ENCODE data around the gene PXMP4. TPM values are rescaled to one million over a fixed set of nuclear protein-coding genes. Genes with fewer than 3 reads are reported as not detected.

PXMP4 gene
- polyA plus RNA-seq, 1 donor (not counting 4 experiments of a cell fraction or from before 2014, with no cell fraction given): 3.2 TPM

DNA sequence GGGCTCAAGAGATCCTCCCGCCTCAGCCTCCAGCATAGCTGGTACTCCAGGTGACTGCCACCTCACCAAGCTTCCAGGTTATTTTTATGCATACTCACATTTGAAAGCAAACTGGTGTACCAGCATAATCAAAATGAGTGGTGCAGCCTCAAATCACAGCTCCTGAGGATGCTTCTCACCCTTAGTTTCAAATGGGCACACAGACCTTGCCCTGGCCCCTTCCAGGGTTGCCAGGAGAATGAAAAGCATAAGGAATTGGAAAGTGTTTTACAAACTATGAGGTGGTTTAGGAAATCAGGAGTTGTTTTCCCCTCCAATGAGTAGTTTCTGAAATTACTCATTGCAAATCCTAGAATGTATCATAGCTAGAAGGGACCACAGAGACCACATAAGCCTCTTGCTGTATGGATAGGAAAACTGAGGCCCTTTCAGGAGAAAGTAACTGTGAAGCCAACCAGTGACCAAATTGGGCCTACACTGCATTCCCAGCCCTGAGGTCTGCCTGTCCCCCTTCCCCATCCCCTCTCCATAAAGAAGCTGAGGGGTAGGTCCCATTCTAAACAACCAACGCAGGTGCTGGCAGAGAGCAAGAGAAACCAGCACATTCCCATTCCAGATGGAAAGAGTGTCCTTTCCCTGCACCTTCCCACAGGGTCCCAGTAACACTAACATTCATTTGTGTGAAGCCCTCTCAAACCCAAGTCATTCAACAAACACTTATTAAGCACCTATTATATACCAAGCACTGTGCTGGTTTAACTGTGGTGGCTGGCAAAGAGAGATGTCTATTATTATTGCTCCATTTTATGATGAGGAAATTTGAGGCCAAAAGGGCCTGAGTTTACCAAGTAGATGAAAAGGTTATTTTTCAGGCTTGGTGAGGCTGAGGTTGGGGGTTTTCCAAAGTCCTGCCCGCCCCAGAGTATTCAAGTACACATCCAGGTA is 31.8 kb downstream of the PXMP4 start:
- Histone ChIP-seq H3K36me3 (ENCODE audit: control insufficient read depth in 2 of 2, extremely low read depth in 1 of 2, insufficient read depth in 2 of 2, low read length in 2 of 2) (no peaks in the 10 kb centered on the region), H3K4me1 (ENCODE audit: control insufficient read depth, extremely low read depth, insufficient read depth, low read length) (peaks cover 13% of the 10 kb centered on the region), H3K27me3 (ENCODE audit: control insufficient read depth, extremely low read depth, insufficient read depth, low read length) (no peaks in the 10 kb centered on the region), H3K9me1 (ENCODE audit: control insufficient read depth, extremely low read depth, insufficient read depth, low read length) (no peaks in the 10 kb centered on the region), H3K79me2 (ENCODE audit: control insufficient read depth, insufficient read depth, low read length) (peaks cover 12% of the 10 kb centered on the region), H3K27ac (ENCODE audit: control insufficient read depth, insufficient read depth, low read length) (no peak overlapping the region), H3K9ac (ENCODE audit: control insufficient read depth, extremely low read depth, insufficient read depth, low read length) (no peak overlapping the region), H3K9me3 (ENCODE audit: control insufficient read depth, low read depth, low read length) (no peaks in the 10 kb centered on the region), H2AFZ (ENCODE audit: control insufficient read depth, low read length) (no peak overlapping the region), H4K20me1 (ENCODE audit: control insufficient read depth, extremely low read depth, insufficient read depth, low read length) (no peaks in the 10 kb centered on the region), H3K4me3 (ENCODE audit: control insufficient read depth in 2 of 3, extremely low read depth in 1 of 3, insufficient read depth in 2 of 3, low read depth in 1 of 3, low read length in 3 of 3) (no peak overlapping the region), H3K4me2 (ENCODE audit: control insufficient read depth, extremely low read depth, insufficient read depth, low read depth, low read length) (no peak overlapping the region)
- DNase-seq (ENCODE audit: low read depth, low spot score) (no peak), FAIRE-seq (no peak)
- dilution Hi-C loops (cut with MboI; ENCODE audit: extremely low pct_ligation_motif_present, low sequenced_read_pairs): no loop called here
- TF ChIP-seq EZH2 (IDR thresholded peaks at IDR 0.05; ENCODE audit: low read length): no peak
- TF ChIP-seq, protein P1, sequence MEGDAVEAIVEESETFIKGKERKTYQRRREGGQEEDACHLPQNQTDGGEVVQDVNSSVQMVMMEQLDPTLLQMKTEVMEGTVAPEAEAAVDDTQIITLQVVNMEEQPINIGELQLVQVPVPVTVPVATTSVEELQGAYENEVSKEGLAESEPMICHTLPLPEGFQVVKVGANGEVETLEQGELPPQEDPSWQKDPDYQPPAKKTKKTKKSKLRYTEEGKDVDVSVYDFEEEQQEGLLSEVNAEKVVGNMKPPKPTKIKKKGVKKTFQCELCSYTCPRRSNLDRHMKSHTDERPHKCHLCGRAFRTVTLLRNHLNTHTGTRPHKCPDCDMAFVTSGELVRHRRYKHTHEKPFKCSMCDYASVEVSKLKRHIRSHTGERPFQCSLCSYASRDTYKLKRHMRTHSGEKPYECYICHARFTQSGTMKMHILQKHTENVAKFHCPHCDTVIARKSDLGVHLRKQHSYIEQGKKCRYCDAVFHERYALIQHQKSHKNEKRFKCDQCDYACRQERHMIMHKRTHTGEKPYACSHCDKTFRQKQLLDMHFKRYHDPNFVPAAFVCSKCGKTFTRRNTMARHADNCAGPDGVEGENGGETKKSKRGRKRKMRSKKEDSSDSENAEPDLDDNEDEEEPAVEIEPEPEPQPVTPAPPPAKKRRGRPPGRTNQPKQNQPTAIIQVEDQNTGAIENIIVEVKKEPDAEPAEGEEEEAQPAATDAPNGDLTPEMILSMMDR (optimal IDR thresholded peaks at IDR 0.05 in 1 of 3, IDR thresholded peaks at IDR 0.05 in 1 of 3, conservative IDR thresholded peaks at IDR 0.05 in 1 of 3; ENCODE audit: extremely low read depth in 1 of 3, insufficient read depth in 2 of 3, low read length in 3 of 3): no peak

DNA sequence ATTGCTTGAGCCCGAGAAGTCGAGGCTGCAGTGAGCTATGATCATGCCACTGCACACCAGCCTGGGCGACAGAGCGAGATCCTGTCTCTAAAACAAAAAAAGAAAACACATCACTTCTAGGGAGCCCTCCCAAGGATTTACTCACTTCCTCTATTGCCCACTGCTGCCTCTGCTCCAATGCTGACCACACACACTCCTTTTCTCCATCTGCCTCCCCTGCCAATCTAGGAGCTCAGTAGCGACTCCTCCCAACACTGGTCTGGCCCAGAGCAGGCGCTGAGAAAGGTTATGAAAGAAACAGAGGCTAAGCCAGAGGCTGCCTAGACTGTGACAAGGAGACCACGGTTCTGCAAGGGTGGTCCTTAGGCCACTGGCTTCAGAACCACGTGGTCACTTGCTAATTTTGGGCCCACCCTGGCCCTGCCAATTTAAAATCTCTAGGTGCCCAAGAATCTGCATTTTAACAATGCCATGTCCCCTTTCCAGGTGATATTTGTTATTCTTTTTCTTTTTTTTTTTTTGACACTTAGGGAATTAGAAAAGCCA is 32.7 kb downstream of the PXMP4 start:
- no peak for DNase-seq (ENCODE audit: low read depth, low spot score)
- H3K4me1 ChIP-seq (ENCODE audit: control insufficient read depth, extremely low read depth, insufficient read depth, low read length): peaks cover 13% of the 10 kb centered on the region
- H3K9me1 ChIP-seq (ENCODE audit: control insufficient read depth, extremely low read depth, insufficient read depth, low read length): no peaks in the 10 kb centered on the region
- H3K36me3 ChIP-seq (ENCODE audit: control insufficient read depth in 2 of 2, extremely low read depth in 1 of 2, insufficient read depth in 2 of 2, low read length in 2 of 2): no peaks in the 10 kb centered on the region
- H3K27ac ChIP-seq (ENCODE audit: control insufficient read depth, insufficient read depth, low read length): no peak overlapping the region
- no peak overlapping the region for H3K9ac ChIP-seq (ENCODE audit: control insufficient read depth, extremely low read depth, insufficient read depth, low read length)
- dilution Hi-C loops (cut with MboI; ENCODE audit: extremely low pct_ligation_motif_present, low sequenced_read_pairs): no loop called here
- H3K79me2 ChIP-seq (ENCODE audit: control insufficient read depth, insufficient read depth, low read length): peaks cover 12% of the 10 kb centered on the region
- no peaks in the 10 kb centered on the region for H3K27me3 ChIP-seq (ENCODE audit: control insufficient read depth, extremely low read depth, insufficient read depth, low read length)
- H3K9me3 ChIP-seq (ENCODE audit: control insufficient read depth, low read depth, low read length): no peaks in the 10 kb centered on the region
- no peak overlapping the region for H2AFZ ChIP-seq (ENCODE audit: control insufficient read depth, low read length)
- H3K4me3 ChIP-seq (ENCODE audit: control insufficient read depth in 2 of 3, extremely low read depth in 1 of 3, insufficient read depth in 2 of 3, low read depth in 1 of 3, low read length in 3 of 3): no peak overlapping the region
- H3K4me2 ChIP-seq (ENCODE audit: control insufficient read depth, extremely low read depth, insufficient read depth, low read depth, low read length): no peak overlapping the region
- H4K20me1 ChIP-seq (ENCODE audit: control insufficient read depth, extremely low read depth, insufficient read depth, low read length): no peaks in the 10 kb centered on the region
- FAIRE-seq: no peak
- TF ChIP-seq, protein P1 (optimal IDR thresholded peaks at IDR 0.05 in 1 of 3, IDR thresholded peaks at IDR 0.05 in 1 of 3, conservative IDR thresholded peaks at IDR 0.05 in 1 of 3; ENCODE audit: extremely low read depth in 1 of 3, insufficient read depth in 2 of 3, low read length in 3 of 3): no peak
- no peak for TF ChIP-seq EZH2 (IDR thresholded peaks at IDR 0.05; ENCODE audit: low read length)
